ENCODE measurements around the gene SSTR4. TPM values are rescaled to one million over a fixed set of nuclear protein-coding genes. Genes with fewer than 3 reads are reported as not detected.
A peak's percentile ranks its signal among the peaks of the same experiment; 100 is the strongest.

Gene SSTR4
- total RNA-seq, 4 donors from 2014 or later: not detected

DNA sequence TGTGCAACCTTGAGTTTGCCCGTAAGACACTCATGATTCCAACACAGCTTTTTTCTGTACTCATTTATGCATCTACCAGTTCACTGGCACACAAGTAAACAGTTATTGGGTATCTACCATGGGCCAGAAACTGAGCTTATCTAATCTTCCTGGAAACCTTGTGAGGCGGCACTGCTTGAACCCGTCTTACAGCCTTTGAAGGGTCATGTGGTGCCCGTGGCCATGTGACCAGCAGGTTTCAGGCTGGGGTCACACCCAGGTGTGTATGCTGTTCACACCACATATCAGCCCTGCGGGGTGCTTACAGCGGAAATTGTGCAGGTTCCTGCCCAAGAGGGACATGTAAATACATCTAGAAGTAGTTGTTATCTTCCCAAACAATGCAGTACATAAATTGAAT lies 8.3 kb downstream of the SSTR4 start:
- H3K9me3 ChIP-seq: no peaks in the 10 kb centered on the region
- no peak overlapping the region for H3K4me3 ChIP-seq
- no peak for DNase-seq
- no peaks in the 10 kb centered on the region for H3K36me3 ChIP-seq
- peaks cover 0 to 6% of the 10 kb centered on the region in 2 donors for H3K27me3 ChIP-seq
- TF ChIP-seq POLR2A (IDR thresholded peaks at IDR 0.05): no peak
- TF ChIP-seq, protein P1, sequence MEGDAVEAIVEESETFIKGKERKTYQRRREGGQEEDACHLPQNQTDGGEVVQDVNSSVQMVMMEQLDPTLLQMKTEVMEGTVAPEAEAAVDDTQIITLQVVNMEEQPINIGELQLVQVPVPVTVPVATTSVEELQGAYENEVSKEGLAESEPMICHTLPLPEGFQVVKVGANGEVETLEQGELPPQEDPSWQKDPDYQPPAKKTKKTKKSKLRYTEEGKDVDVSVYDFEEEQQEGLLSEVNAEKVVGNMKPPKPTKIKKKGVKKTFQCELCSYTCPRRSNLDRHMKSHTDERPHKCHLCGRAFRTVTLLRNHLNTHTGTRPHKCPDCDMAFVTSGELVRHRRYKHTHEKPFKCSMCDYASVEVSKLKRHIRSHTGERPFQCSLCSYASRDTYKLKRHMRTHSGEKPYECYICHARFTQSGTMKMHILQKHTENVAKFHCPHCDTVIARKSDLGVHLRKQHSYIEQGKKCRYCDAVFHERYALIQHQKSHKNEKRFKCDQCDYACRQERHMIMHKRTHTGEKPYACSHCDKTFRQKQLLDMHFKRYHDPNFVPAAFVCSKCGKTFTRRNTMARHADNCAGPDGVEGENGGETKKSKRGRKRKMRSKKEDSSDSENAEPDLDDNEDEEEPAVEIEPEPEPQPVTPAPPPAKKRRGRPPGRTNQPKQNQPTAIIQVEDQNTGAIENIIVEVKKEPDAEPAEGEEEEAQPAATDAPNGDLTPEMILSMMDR (IDR thresholded peaks at IDR 0.05): peak in 1 of 6 experiments; percentile 26
- peaks cover 0 to 7% (median 0%) of the 10 kb centered on the region in 4 donors for H3K4me1 ChIP-seq
- no peak overlapping the region for H3K27ac ChIP-seq

DNA sequence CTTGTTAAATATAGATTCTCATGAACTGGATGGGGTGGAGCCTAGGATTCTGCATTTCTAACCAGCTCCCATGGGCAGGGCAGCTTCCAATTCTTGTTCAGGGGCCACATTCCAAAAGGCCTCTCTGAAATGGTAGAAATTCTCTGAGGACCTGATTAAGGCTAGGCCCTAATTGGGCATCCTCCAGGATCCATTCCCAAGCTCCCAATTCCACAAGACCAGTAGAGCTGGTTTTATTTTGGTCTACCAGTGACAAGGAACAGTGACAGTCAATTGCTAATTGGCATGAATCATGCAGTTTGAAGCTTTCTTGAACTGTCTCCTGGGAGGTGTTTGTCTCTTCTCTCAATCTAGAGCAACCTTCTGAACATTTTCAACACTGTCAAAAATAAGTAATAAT lies 11.3 kb downstream of the SSTR4 start:
- peaks cover 0 to 12% of the 10 kb centered on the region in 2 donors for H3K27me3 ChIP-seq
- no peak overlapping the region for H3K27ac ChIP-seq
- no peaks in the 10 kb centered on the region for H3K9me3 ChIP-seq
- H3K36me3 ChIP-seq: no peaks in the 10 kb centered on the region
- TF ChIP-seq, protein P1 (IDR thresholded peaks at IDR 0.05): no peak
- TF ChIP-seq POLR2A (IDR thresholded peaks at IDR 0.05): no peak
- peak overlapping the region in 2 of 4 donors; percentile 55 to 56 for H3K4me3 ChIP-seq
- peaks cover 0 to 36% (median 0%) of the 10 kb centered on the region in 4 donors for H3K4me1 ChIP-seq
- DNase-seq: no peak

DNA sequence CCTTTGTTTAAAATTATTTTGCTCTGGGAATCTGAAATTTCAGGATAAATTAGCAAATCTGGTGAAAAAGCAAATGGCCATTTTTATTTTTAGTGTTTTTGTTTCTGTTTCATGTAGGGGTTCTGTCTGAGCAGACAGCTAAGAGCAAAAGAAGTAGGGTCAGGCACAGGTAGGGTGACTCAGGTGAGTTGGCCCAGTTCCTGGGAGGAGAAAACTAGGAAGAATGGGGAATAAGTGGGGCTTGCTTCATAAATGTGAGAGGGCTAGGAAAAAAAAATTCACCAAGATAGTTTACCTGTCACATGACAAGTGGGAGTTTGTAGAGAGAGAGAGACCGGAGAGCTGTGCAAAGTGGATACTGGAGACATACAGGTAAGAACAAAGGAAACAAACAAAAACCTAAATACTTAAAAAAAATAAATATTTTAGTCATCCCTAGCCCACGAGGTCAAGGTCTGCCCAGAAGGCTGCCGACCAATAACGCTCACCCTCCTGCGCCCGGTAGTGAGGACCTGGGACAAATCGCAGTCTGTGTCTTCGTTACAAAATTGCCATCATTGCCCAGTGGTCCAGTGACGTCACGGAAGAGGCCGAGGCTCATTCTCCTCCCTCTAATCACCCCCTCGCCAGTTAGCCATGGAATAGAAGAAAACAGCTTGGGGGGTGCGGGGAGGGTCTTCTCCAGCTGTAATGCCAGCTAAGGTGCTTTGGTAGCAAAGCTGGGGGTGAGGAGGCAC lies 12.1 kb downstream of the SSTR4 start:
- Histone ChIP-seq H3K27ac (no peak overlapping the region), H3K4me3 (peak overlapping the region; percentile 17 to 56 (median 44)), H3K36me3 (no peaks in the 10 kb centered on the region), H3K27me3 (peaks cover 0 to 12% of the 10 kb centered on the region in 2 donors), H3K4me1 (peaks cover 0 to 36% (median 0%) of the 10 kb centered on the region in 4 donors), H3K9me3 (no peaks in the 10 kb centered on the region)
- no peak for DNase-seq
- TF ChIP-seq, protein P1 (IDR thresholded peaks at IDR 0.05): no peak
- TF ChIP-seq POLR2A (IDR thresholded peaks at IDR 0.05): no peak

DNA sequence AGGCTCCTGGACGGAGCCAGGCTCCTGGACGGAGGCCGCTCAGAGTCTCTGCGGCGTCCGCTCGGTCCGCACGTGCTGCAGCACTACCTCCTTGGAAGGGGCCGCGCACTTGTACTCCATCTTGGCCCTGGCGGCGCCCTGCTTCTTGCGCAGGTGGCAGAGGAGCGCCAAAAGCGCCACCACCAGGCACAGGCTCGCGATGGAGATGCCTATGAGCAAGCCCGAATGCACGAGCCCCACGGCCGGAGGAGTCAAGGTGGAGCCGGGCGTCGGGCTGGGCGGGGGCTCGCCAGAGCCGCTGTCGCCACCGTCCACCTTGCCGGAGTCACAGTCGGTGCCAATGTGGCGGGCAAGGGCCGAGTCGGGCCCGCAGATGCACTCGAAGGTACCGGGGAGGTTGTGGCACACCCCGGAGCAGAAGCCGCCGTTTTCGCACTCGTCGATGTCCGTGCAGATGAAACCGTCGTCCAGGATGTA lies 12.7 kb downstream of the SSTR4 start:
- TF ChIP-seq, protein P1 (IDR thresholded peaks at IDR 0.05): no peak
- TF ChIP-seq POLR2A (IDR thresholded peaks at IDR 0.05): no peak
- peak overlapping the region; percentile 17 to 56 (median 44) for H3K4me3 ChIP-seq
- DNase-seq: no peak
- no peaks in the 10 kb centered on the region for H3K36me3 ChIP-seq
- H3K9me3 ChIP-seq: no peaks in the 10 kb centered on the region
- H3K27ac ChIP-seq: peak overlapping the region in 3 of 4 donors; percentile 55 to 82 (median 81)
- H3K4me1 ChIP-seq: peaks cover 0 to 36% (median 0%) of the 10 kb centered on the region in 4 donors
- peaks cover 0 to 12% of the 10 kb centered on the region in 2 donors for H3K27me3 ChIP-seq

DNA sequence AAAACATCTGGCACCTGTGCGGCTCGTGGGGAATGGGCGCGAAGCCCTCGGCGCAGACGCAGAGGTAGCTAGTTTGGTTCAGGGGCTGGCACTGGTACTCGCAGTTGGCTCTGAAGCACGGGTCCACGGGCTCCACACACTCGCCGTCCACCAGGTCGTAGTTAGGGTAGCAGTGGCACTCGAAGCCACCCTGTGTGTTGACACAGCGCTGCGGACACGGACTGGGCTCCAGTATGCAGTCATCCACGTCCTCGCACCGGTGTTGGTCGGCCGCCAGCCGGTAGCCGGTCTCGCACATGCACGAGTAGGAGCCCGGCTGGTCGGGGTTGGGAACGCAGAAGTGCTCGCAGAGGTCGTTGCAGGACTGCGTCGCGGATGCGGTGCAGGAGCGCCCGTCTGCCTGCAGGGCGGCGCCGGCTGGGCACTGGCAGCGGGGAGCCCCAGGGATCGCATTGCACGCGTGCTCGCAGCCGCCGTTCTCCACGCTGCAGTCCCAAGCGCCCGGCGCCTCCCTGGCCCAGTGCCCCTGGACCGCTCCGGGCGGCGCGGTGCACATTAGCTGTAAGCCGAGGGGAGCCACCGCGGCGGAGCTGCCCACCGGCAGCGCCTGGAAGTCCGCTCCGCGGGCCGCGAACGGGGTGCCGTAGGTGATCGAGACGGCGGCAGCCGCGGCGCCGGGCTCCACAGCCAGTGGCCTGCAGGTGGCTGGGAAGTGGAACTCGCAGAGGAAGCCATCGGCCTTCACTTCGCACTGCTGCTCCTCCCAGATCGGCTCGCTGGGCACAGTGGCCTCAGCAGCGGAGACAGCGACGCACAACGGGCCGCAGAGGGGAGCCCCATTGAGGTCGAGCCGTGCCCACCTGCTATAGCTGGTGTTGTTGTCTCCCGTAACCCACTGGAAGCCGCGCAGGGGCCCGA lies 13.4 kb downstream of the SSTR4 start:
- Histone ChIP-seq H3K36me3 (no peaks in the 10 kb centered on the region), H3K4me1 (peaks cover 0 to 36% (median 0%) of the 10 kb centered on the region in 4 donors), H3K9me3 (no peaks in the 10 kb centered on the region), H3K4me3 (peak overlapping the region; percentile 17 to 56 (median 44)), H3K27ac (peak overlapping the region; percentile 29 to 82 (median 68)), H3K27me3 (peaks cover 0 to 12% of the 10 kb centered on the region in 2 donors)
- DNase-seq: peak in 1 of 3 donors; percentile 60
- no peak for TF ChIP-seq POLR2A (IDR thresholded peaks at IDR 0.05)
- TF ChIP-seq, protein P1 (IDR thresholded peaks at IDR 0.05): peak in 4 of 6 experiments; percentile 15 to 45 (median 38)

Data from Peyer's patch (tissue), 4 donors.